ENCODE measurements around the gene FKBP4. TPM values are rescaled to one million over a fixed set of nuclear protein-coding genes. Genes with fewer than 3 reads are reported as not detected.

FKBP4 gene
- total RNA-seq, 1 donor from 2014 or later, result 44.8 TPM

GRCh38 chr12:2811801-2812200 is 17.0 kb downstream of the FKBP4 start:
- FAIRE-seq, result no peak
- DNase-seq (ENCODE audit: low spot score in 2 of 2), result no peak

DNA sequence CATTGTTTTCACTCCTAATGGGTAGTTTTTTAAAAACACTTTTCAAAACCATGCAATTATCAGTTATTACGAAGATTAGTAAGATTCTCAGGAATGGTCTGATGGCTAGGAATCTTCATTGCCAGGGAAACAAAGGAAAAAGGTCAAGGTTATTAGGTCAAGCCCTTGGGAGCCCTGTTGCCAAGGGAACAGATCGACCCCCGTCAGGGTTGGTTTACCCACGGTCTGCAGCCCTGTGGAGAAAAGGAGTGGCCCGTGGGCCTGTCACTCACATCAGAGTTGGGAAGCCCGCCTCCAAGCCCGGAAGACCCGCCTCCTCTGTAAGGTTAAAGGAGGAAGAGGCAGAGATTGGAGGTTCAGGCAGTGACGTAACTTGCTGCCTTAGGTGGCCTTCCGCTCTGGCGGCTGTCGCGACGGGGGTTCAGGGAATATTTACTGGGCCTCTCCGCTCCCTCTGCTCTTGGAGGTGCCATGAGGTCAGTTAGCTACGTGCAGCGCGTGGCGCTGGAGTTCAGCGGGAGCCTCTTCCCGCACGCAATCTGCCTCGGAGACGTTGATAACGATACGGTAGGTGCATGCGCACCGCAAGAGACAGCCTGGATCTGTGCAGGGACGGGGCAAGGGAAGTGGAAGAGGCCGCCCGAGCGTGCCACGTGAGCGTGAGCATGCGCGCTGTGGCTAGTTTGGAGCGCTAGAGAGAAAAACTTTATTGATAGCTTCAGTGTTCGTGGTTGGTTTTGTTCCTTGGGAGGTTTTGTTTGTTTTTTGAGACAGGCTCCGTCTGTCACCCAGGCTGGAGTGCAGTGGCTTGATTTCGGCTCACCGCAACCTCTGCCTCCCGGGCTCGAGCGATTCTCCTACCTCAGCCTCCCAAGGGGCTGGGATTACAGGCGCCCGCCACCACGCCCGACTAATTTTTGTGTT is 17.8 kb downstream of the FKBP4 start, which contains the start of gene ITFG2:
Gene ITFG2, plus strand, starts transcription at position 379 of the 924 bp plus-strand sequence. Its CDS starts 93 bp downstream, at position 472.
- FAIRE-seq, result peak; percentile 79

GRCh38 chr12:2813214-2814185 is 18.7 kb downstream of the FKBP4 start:
- no peak for FAIRE-seq
- peak in 1 of 2 donors; percentile 33 for DNase-seq (ENCODE audit: low spot score in 2 of 2)

More for the DNA sequence above, 17.8 kb downstream of the FKBP4 start, which contains the start of gene ITFG2:
- DNase-seq (ENCODE audit: low spot score in 2 of 2), result peak; percentile 81 to 92

GRCh38 chr12:2819810-2820209 is 25.0 kb downstream of the FKBP4 start:
- DNase-seq (ENCODE audit: low spot score in 2 of 2) (no peak), FAIRE-seq (no peak)

GRCh38 chr12:2820432-2820831 is 25.7 kb downstream of the FKBP4 start:
- FAIRE-seq (no peak), DNase-seq (ENCODE audit: low spot score in 2 of 2) (no peak)

DNA sequence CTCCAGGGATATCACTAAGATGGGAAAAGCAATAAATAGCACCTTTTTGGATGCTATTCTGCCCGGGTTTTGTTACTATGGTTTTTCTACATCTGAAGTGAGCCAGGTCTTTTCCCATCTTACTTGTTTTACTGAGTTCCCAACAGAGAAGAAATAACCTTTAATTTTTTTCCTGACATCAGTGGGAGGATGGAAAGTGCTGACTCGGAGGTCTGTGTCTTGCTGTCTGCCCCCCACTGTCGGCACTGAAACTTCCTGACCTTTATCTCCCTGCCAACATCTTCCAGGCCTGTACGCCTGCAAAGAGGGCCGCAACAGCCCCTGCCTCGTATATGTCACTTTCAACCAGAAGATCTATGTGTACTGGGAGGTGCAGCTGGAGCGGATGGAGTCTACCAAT is 28.7 kb downstream of the FKBP4 start:
- no peak for FAIRE-seq

DNA sequence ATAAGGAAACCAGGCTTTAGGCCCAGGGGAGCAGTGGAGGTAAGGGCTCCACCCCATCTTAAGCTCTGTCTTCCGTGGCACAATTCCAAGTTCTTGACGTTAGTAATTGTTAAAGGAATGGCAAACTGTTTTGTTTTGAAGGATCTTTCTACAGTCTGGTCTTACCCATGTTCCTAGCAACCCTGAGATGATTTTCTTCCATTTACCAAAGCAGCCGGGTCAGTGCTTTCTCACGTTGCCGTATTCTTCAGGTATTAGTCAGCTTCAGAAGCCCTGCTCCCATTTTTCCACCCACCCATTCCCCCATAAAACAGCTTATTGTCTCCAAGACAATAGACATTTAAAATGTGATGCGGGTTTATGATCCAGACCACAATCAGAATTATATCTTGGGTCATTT is 29.8 kb downstream of the FKBP4 start:
- no peak for DNase-seq (ENCODE audit: low spot score in 2 of 2)
- no peak for FAIRE-seq

More for the DNA sequence above, 28.7 kb downstream of the FKBP4 start:
- no peak for DNase-seq (ENCODE audit: low spot score in 2 of 2)

GRCh38 chr12:2825132-2825531 is 30.4 kb downstream of the FKBP4 start:
- FAIRE-seq, result no peak
- DNase-seq (ENCODE audit: low spot score in 2 of 2), result no peak

DNA sequence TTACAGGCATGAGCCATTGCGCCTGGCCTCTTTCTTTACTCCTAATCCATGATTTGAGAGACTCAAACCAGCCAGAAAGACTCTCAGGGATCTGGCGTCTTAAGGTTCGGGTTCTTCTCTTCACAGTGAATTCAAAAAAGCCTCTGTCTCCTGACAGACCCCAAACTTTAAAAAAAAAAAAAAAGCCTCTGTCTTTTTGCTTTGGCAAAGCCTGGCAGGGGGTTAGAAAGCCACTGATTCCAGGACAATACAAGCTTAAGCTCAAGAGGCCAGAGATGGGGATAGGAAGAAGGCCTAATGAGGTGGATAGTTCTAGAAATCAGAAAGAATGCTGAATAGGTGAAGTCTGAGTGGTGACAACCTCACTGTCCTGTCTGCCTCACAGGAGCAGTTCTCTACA is 31.3 kb downstream of the FKBP4 start:
- DNase-seq (ENCODE audit: low spot score in 2 of 2) (no peak), FAIRE-seq (no peak)

GRCh38 chr12:2826721-2827515 is 32.1 kb downstream of the FKBP4 start:
- no peak for FAIRE-seq
- no peak for DNase-seq (ENCODE audit: low spot score in 2 of 2)

DNA sequence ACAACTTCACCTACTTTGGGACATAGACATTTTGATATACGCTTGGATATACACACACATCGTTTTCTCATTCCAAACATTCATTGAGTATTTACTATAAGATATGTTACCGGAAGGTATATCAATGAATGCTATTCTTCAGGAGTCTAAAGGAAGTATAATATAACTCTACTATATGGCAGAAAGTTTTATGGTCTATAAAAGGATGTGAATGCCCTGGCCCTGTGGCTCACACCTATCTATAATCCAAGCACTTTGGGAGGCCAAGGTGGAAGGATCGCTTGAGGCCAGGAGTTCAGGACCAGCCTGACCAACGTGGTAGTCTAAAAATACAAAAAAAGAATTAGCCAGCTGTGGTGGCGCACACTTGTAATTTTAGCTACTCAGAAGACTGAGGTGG is 34.5 kb downstream of the FKBP4 start:
- DNase-seq (ENCODE audit: low spot score in 2 of 2), result no peak

GRCh38 chr12:2832550-2833127 is 37.9 kb downstream of the FKBP4 start:
- FAIRE-seq, result no peak
- no peak for DNase-seq (ENCODE audit: low spot score in 2 of 2)

More for the DNA sequence above, 34.5 kb downstream of the FKBP4 start:
- no peak for FAIRE-seq

DNA sequence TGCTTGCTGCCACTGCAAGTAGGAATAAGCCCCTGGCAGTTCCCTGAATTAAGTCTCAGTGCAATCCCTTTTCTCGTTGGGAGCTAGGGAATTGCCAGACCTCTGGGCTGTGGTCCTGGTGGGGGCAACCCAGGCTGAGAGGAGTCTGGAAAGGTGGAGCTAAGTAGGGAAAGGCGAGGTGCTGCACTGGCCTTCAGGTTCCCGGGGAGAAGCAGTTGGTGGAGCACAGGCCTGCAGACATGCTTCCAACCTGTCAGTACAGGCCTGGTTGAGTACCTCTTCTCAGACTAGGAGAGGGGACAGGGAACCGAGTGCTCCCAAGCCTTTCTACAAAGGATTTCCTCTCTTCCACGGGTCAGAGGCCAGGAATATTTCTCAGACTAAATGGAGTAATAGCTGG is 38.6 kb downstream of the FKBP4 start:
- DNase-seq (ENCODE audit: low spot score in 2 of 2) (no peak), FAIRE-seq (no peak)

DNA sequence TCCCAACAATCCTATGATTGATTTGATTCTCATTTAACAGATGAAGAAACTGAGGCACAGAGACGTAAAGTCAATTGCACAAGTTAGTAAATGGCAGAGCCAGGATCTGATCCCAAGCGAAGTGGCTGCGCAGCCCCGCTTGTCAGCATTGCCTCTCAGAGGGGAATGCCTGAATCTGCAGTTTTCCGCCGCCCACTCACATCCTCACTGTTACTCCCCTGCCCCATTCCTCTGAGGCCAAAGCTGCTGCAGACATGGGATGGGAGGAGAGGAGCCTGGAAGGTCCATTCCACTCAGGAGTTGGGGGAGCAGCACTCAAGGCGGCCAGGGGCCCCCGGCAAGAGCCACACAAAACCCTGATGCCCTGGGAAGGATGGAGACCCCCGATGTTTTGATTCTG is 39.0 kb downstream of the FKBP4 start:
- DNase-seq (ENCODE audit: low spot score in 2 of 2) (no peak), FAIRE-seq (no peak)

DNA sequence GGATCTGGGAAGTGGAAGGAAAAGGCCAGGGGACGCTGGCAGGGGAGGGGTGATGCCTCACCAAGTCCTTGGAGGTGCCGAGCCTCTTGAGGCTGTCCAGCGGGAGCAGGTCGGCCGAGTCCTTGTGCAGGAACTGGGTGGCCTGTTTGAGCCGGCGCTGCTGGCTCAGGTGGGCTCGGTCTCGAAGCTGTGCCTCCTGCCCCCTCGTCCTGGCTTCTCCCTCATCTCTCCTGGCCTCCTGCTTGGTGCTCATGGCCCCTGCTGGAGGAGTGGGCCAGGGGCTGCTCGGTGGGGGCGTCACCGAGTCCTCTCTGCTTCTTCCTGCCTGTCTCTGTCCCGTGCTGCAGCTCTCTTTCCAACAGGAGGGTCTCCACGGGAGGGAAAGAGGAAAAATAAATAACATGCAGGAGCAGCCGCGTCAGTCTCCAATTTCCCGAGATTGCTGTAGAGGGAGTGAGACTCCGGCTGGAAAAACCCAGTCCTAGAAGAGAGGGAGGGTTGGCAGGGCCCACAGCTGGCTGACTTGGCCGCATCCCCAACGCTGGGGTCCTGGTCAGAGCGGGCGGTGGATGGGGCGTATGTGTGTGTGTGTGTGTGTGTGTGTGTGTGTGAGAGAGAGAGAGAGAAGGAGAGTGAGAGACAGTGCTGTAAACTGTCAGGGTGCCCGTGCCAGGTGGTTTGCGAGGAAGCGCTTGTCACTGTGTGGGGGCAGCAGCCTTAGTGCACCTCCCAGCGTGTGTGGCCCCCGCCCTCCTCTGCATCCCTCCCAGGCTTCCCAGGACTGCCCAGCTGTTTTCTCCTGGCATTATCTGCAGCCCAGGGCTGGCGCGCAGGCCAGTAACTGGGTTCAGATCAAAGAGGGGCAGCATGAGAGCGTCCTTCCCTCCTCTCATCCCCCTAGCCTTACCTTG is 40.1 kb downstream of the FKBP4 start, which contains the start of gene NRIP2:
Gene NRIP2, minus strand, starts transcription at position 455 of the 911 bp plus-strand sequence. Its CDS starts 52 bp downstream, at position 403.
- DNase-seq (ENCODE audit: low spot score in 2 of 2) (peak; percentile 52 to 76), FAIRE-seq (no peak)

GRCh38 chr12:2835691-2836403 is 41.1 kb downstream of the FKBP4 start:
- DNase-seq (ENCODE audit: low spot score in 2 of 2) (no peak), FAIRE-seq (no peak)

GRCh38 chr12:2836574-2836973 is 41.8 kb downstream of the FKBP4 start:
- DNase-seq (ENCODE audit: low spot score in 2 of 2) (no peak), FAIRE-seq (no peak)

Measured in frontal cortex (tissue), 4 donors.